HG03520 (cell line): Measurements from ENCODE around the gene TTLL10.
"Not testable (repeated sequence)": the region's sequence is repeated elsewhere in the genome, so short reads cannot be mapped to it uniquely, and the experiment has no call there.

Experiments
- ATAC-seq: cut with Tn5 transposase; IDR thresholded peaks from one replicate; pipeline ENCODE4 v1.9.1; 2021; ENCODE audit warnings: mild to moderate bottlenecking, moderate library complexity; ENCODE audit not compliant: unreplicated experiment

Gene TTLL10

GRCh38 chr1:1183833-1184775, 10.4 kb downstream of the TTLL10 start:
- no peak for ATAC-seq

- ATAC-seq: no peak
Measured at GRCh38 chr1:1185101-1185765, 11.6 kb downstream of the TTLL10 start.

- no peak for ATAC-seq
Measured at GRCh38 chr1:1187938-1188337, 14.3 kb downstream of the TTLL10 start.

- ATAC-seq: no peak
Measured at GRCh38 chr1:1189111-1189510, 15.4 kb downstream of the TTLL10 start.

GRCh38 chr1:1191734-1192133, 18.1 kb downstream of the TTLL10 start:
- no peak for ATAC-seq

- no peak for ATAC-seq
Measured at GRCh38 chr1:1194723-1195122, 21.0 kb downstream of the TTLL10 start.

GRCh38 chr1:1195726-1196125, 22.0 kb downstream of the TTLL10 start:
- ATAC-seq: not testable (repeated sequence)

GRCh38 chr1:1196431-1197187, 22.9 kb downstream of the TTLL10 start:
- no peak for ATAC-seq

- ATAC-seq: no peak
Measured at GRCh38 chr1:1197188-1197500, 23.5 kb downstream of the TTLL10 start.

- no peak for ATAC-seq
Measured at GRCh38 chr1:1197551-1198422, 24.1 kb downstream of the TTLL10 start.

GRCh38 chr1:1198423-1199140, 24.9 kb downstream of the TTLL10 start:
- ATAC-seq: no peak

- no peak for ATAC-seq
Measured at GRCh38 chr1:1199141-1199960, 25.7 kb downstream of the TTLL10 start.

- ATAC-seq: no peak
Measured at GRCh38 chr1:1199961-1200875, 26.5 kb downstream of the TTLL10 start.

- no peak for ATAC-seq
Measured at GRCh38 chr1:1200876-1201810, 27.5 kb downstream of the TTLL10 start.

GRCh38 chr1:1202831-1203560, 29.3 kb downstream of the TTLL10 start:
- ATAC-seq: no peak
